HAP-1 (cell line): ENCODE data around the gene CCDC188.

Source experiments
- DNase-seq, 2 experiments: peaks; one replicate each; pipeline ENCODE4 v3.0.0-alpha.2; 2016 to 2020; ENCODE audit warnings: low spot score in 2 of 2
- H3K27me3 ChIP-seq: fragments of 250-450 bp; sonication (Bioruptor Pico); 2 replicates; pipeline ENCODE4 v1.5.1; 2020; ENCODE audit warnings: low read depth, mild to moderate bottlenecking, moderate library complexity
- H3K36me3 ChIP-seq: fragments of 250-450 bp; sonication (Bioruptor Pico); replicated peaks from 2 replicates; pipeline ENCODE4 v1.5.1; 2020; ENCODE audit warnings: mild to moderate bottlenecking
- H3K4me1 ChIP-seq: fragments of 250-450 bp; sonication (Bioruptor Pico); 2 replicates; pipeline ENCODE4 v1.5.1; 2020; ENCODE audit warnings: mild to moderate bottlenecking
- H3K4me3 ChIP-seq: fragments of 250-450 bp; sonication (Bioruptor Pico); 2 replicates; pipeline ENCODE4 v1.5.1; 2020; ENCODE audit warnings: mild to moderate bottlenecking, moderate library complexity
- H3K9me3 ChIP-seq: fragments of 250-450 bp; sonication (Bioruptor Pico); 2 replicates; pipeline ENCODE4 v1.5.1; 2020; ENCODE audit warnings: mild to moderate bottlenecking, moderate library complexity
- in situ Hi-C: fragments of 300-500 bp; cut with MboI; formaldehyde crosslinking; loops from 3 replicates; pipeline ENCODE4 v1.14.3; 2020; ENCODE audit warnings: low sequenced_read_pairs, inconsistent platforms, mixed read lengths

Gene CCDC188

DNA sequence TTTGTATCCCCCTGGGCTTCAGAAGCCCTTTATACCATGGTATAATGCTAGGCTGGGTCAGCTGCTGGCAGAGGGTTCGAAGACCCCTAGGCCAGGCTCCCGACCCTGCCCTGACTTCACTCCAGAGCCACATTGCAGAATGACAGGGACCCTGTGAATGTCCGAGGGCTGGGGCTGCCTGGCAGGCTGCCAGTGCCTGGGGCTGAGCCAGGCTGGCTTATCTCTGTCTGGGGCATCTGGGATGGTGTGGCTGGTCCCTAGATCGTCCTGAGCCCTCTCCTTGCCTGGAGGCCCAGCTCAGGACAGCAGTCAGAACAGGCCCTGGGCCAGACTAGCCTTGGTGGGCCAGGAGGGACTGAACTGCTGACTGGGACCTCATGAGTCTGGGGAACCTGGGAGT lies 15.6 kb downstream of the CCDC188 start:
- H3K4me3 ChIP-seq: no peak overlapping the region
- in situ Hi-C loops: no loop called here
- H3K36me3 ChIP-seq: no peaks in the 10 kb centered on the region
- no peaks in the 10 kb centered on the region for H3K4me1 ChIP-seq
- no peaks in the 10 kb centered on the region for H3K9me3 ChIP-seq
- no peak for DNase-seq
- no peaks in the 10 kb centered on the region for H3K27me3 ChIP-seq

DNA sequence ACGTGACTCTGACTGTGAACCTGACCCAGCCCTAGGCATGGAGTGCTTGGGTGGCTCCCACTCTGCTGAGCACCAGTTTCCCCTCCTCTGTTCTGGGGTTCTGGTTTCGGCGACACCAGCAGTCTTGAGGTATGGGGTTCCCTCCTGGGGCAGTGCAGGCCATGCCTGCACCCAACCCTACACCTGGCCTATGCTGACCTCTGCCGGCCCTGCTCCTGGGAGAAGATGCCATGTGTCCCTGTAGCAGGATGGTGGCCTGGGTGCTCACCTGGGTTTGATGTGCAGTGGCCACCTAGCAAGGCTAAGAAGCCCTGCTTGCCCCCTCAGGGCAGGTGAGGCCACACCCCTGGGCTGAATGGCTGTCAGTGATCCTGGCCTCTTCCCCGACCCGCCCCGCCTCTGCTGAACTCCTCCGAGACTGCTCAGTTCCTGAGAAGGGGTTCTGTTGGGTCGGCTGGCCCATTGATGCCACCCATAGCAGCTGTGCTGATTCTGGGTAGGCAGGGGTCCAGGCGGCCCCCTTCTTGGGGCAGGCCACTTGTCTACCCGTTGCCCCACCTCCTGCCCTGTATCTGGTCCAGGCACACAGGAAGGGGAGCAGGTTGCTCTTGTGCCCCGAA lies 16.8 kb downstream of the CCDC188 start:
- H3K4me1 ChIP-seq: no peaks in the 10 kb centered on the region
- H3K9me3 ChIP-seq: no peaks in the 10 kb centered on the region
- no peaks in the 10 kb centered on the region for H3K27me3 ChIP-seq
- in situ Hi-C loops: no loop called here
- H3K36me3 ChIP-seq: no peaks in the 10 kb centered on the region
- DNase-seq: no peak
- no peak overlapping the region for H3K4me3 ChIP-seq

DNA sequence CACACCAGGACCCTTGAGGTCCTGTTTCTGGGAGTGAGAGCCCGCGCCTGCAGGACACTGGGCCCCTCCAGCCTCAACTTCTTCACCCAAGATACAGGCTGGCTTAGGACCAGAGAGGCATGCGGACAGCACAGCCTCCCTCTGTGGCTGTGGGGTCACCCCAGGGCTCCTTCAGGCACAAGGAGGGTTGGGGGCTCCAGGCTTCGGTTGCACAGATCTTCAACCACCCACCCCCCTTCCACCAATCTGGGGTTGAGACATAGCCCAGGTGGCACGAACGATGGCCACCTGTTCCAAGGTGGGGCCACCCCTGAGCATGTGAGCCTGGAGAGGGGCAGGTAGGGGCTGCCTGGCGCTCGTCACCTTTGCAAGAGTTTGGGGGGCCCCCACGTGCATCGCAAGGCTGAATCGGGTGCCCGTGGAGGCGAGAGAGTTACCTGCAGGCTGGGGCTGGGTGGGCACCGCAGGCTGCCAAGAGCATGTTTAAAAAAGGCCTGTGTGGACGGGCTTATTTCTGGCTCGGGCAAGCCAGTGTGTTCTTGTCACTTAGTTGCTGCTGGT lies 18.1 kb downstream of the CCDC188 start:
- peaks cover under 1% of the 10 kb centered on the region for H3K36me3 ChIP-seq
- H3K4me3 ChIP-seq: peak overlapping the region; percentile 61
- DNase-seq: no peak
- no peaks in the 10 kb centered on the region for H3K4me1 ChIP-seq
- in situ Hi-C loops: no loop called here
- H3K27me3 ChIP-seq: no peaks in the 10 kb centered on the region
- H3K9me3 ChIP-seq: no peaks in the 10 kb centered on the region

DNA sequence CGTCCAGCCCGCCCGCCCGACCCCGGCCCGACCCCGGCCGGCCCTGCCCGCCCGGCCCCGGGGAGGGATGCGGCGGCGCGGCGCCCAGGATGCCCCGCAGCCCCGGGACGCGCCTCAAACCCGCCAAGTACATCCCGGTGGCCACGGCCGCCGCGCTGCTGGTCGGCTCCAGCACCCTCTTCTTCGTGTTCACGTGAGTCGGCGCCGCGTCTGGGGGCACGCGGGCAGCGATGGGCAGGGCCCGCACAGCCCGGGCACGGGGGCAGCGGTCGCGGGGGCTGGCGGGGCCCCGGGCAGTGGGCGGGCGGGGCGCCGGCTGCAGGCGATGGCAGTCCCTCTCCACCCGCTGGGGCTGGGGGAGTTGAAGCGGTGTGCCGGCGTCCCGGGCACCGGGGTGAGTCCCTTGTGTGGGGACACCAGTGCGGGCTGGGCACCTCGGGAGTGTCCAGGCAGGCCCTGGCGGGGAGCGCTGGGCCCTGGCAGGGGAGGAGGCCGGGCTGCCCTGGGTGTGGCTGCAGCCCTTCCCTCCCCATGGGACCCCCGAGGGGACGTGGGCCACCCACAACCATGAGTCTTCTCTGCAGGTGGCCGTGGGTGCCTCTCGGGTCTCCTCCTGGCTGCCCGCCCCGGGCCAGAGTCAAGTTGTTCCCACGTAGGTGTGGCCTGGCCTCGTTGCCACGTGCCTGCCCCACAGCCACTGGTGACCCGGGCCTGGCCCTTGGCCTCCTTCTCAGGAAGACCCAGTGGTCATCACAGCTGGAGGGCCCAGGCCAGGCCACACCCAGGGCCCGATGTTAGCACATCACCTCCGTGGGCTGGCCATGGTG lies 18.8 kb downstream of the CCDC188 start:
- peaks cover 7% of the 10 kb centered on the region for H3K36me3 ChIP-seq
- no peaks in the 10 kb centered on the region for H3K27me3 ChIP-seq
- H3K4me3 ChIP-seq: peak overlapping the region; percentile 61
- DNase-seq: peak in 1 of 2 experiments; percentile 29
- H3K4me1 ChIP-seq: no peaks in the 10 kb centered on the region
- no peaks in the 10 kb centered on the region for H3K9me3 ChIP-seq
- in situ Hi-C loops: no loop called here

DNA sequence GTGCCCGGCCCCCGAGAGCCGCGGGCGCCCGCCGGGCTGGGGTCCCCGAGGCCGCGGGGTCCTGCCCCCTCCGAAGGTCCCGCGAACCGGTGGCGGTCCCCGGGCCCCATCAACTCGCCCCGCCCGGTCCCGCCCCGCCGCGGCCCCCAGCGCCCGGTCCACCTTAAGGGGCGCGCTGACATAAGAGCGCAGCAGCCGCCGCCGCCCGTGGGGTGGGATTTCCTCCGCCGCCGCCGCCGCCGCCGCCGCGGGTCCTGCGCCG lies 19.3 kb downstream of the CCDC188 start, which contains the start of gene ZDHHC8:
ZDHHC8 (plus strand) TSS at position 208 of the 262 bp plus-strand sequence. CDS start 144 bp downstream, outside the sequence.
- no peaks in the 10 kb centered on the region for H3K27me3 ChIP-seq
- no peaks in the 10 kb centered on the region for H3K4me1 ChIP-seq
- H3K36me3 ChIP-seq: peaks cover 10% of the 10 kb centered on the region
- H3K4me3 ChIP-seq: peak within 1 kb of the TSS; percentile 61
- peak in 1 of 2 experiments; percentile 59 for DNase-seq
- H3K9me3 ChIP-seq: no peaks in the 10 kb centered on the region
- in situ Hi-C loops: no loop called here

GRCh38 chr22:20130731-20131596 lies 19.9 kb downstream of the CCDC188 start:
- peaks cover 16% of the 10 kb centered on the region for H3K36me3 ChIP-seq
- H3K27me3 ChIP-seq: no peaks in the 10 kb centered on the region
- no peaks in the 10 kb centered on the region for H3K4me1 ChIP-seq
- peak; percentile 39 to 86 for DNase-seq
- H3K4me3 ChIP-seq: peak overlapping the region; percentile 51
- in situ Hi-C loops: no loop called here
- H3K9me3 ChIP-seq: no peaks in the 10 kb centered on the region

- peak overlapping the region; percentile 51 for H3K4me3 ChIP-seq
- H3K4me1 ChIP-seq: no peaks in the 10 kb centered on the region
- peaks cover 23% of the 10 kb centered on the region for H3K36me3 ChIP-seq
- no peaks in the 10 kb centered on the region for H3K27me3 ChIP-seq
- in situ Hi-C loops: no loop called here
- DNase-seq: no peak
- H3K9me3 ChIP-seq: no peaks in the 10 kb centered on the region
These were observed 20.5 kb downstream of the CCDC188 start for GRCh38 chr22:20130319-20130718.

GRCh38 chr22:20129747-20130014 lies 21.2 kb downstream of the CCDC188 start:
- H3K27me3 ChIP-seq: no peaks in the 10 kb centered on the region
- H3K9me3 ChIP-seq: no peaks in the 10 kb centered on the region
- in situ Hi-C loops: no loop called here
- no peaks in the 10 kb centered on the region for H3K4me1 ChIP-seq
- no peak overlapping the region for H3K4me3 ChIP-seq
- DNase-seq: no peak
- H3K36me3 ChIP-seq: peaks cover 29% of the 10 kb centered on the region

DNA sequence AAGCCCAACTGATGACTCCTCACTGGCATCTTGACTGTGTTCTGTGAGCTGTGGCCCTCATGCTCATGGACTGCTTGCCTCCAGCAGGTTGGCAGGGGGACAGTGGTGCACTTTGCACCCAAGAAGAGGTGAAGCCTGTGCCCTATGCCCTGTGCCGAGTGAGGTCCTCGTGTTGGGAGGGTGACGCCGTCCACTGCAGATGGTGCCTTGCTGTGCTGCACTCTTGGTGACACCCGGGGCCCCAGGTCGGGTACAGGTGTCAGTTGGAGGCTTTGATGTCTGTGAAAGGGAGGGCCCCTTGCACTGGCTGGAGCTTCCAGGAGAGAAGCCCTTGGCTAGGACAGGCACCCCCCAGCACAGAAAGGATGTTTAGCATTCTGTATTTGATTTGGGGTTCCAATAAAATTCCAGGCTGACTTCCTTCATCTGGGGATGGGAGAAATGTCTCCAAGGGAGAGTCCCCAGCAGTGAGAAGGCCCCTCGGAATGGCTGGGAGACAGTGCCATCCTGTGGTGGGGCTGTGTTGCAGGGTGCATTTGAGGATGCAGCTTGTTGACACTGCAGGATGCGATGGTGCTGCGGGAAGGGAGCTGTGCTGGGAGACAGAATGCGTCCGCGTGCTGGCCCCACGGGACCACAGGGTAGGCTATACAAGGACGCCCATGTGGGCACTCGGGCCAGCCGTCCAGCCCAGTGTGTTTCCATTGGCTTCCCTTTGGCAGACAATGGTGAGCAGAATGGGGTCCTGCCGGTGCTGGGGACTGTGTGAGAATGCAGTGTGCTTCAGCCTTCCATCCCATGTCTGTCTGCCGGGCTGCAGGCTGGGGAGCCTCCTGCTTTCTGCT lies 21.7 kb downstream of the CCDC188 start:
- in situ Hi-C loops: no loop called here
- peak; percentile 34 to 71 for DNase-seq
- H3K9me3 ChIP-seq: no peaks in the 10 kb centered on the region
- H3K27me3 ChIP-seq: no peaks in the 10 kb centered on the region
- H3K36me3 ChIP-seq: peaks cover 34% of the 10 kb centered on the region
- no peak overlapping the region for H3K4me3 ChIP-seq
- no peaks in the 10 kb centered on the region for H3K4me1 ChIP-seq

DNA sequence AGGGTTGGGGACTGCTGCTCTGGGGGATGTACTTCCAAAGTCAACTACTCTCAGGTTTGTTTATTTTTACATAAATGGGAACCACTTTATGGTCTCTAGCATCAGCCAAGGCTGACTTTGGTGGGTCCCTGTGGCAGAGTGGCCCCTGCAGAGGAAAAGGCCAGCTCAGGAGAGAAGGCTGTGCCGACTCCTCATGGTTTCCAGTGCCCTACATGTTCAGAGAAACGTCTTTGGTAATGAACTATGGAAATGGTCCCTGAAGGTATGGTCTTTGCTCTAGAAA lies 22.3 kb downstream of the CCDC188 start:
- Histone ChIP-seq H3K9me3 (no peaks in the 10 kb centered on the region), H3K27me3 (no peaks in the 10 kb centered on the region), H3K4me3 (no peak overlapping the region), H3K4me1 (no peaks in the 10 kb centered on the region), H3K36me3 (peaks cover 40% of the 10 kb centered on the region)
- in situ Hi-C loops: no loop called here
- no peak for DNase-seq

- Histone ChIP-seq H3K4me1 (no peaks in the 10 kb centered on the region), H3K9me3 (no peaks in the 10 kb centered on the region), H3K36me3 (peaks cover 43% of the 10 kb centered on the region)
These were observed 22.8 kb downstream of the CCDC188 start for GRCh38 chr22:20127869-20128618.

DNA sequence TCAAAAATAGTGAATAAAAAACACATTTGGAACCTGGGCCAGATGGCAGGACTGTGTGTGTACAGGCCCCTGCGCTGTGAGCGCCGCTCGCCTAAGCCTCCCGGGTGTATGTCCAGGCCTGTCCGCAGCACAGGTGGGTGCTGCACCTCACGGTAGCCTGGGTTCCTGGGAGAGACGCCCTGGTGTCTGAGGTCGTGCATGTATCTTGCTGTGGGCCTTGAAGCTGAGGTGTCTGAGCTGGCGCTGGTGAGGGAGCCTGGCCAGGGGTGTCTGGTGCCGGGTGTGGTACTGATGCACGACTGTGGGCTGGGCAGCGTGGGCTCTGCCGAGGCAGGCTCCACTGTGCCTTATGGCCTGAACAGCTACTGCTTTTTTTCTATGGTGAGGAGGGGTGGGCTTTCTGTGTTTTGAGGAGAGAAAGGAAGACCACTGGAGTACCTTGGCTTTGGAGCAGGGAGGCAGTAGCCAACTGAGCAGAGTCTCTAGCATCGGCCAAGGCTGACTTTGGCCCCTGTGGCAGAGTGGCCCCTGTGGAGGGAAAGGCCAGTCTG lies 23.5 kb downstream of the CCDC188 start:
- no peak for DNase-seq
- Histone ChIP-seq H3K4me1 (no peaks in the 10 kb centered on the region), H3K27me3 (no peaks in the 10 kb centered on the region), H3K4me3 (no peak overlapping the region), H3K36me3 (peaks cover 44% of the 10 kb centered on the region), H3K9me3 (no peaks in the 10 kb centered on the region)
- in situ Hi-C loops: no loop called here

More at GRCh38 chr22:20127869-20128618, 22.8 kb downstream of the CCDC188 start:
- H3K27me3 ChIP-seq: no peaks in the 10 kb centered on the region
- in situ Hi-C loops: no loop called here
- no peak for DNase-seq
- no peak overlapping the region for H3K4me3 ChIP-seq
